Ascending aorta (tissue), 2 donors: ENCODE measurements around the gene NUAK1. TPM values are rescaled to one million over a fixed set of nuclear protein-coding genes. Genes with fewer than 3 reads are reported as not detected.

Experiments used
- DNase-seq, 2 donors: peaks; one replicate each; pipeline ENCODE4 v3.0.0-alpha.2; 2019; ENCODE audit warnings: low spot score in 2 of 2
- H3K27ac ChIP-seq, 2 donors: fragments of 200-600 bp; sonication (generic); one replicate each; pipeline ENCODE4 v1.5.1; 2016 to 2017; ENCODE audit warnings: mild to moderate bottlenecking in 1 of 2
- H3K27me3 ChIP-seq: fragments of 200-600 bp; sonication (generic); one replicate; pipeline ENCODE4 v1.5.1; 2017
- H3K36me3 ChIP-seq, 2 donors: fragments of 200-600 bp; sonication (generic); one replicate each; pipeline ENCODE4 v1.5.1; 2016
- H3K4me1 ChIP-seq, 2 donors: fragments of 200-600 bp; sonication (generic); one replicate each; pipeline ENCODE4 v1.5.1; 2016 to 2017; ENCODE audit warnings: mild to moderate bottlenecking in 1 of 2
- H3K4me3 ChIP-seq, 2 donors: fragments of 200-600 bp; sonication (generic); one replicate each; pipeline ENCODE4 v1.5.1; 2016 to 2017; ENCODE audit warnings: mild to moderate bottlenecking in 1 of 2
- H3K9me3 ChIP-seq, 2 donors: fragments of 200-600 bp; sonication (generic); one replicate each; pipeline ENCODE4 v1.5.1; 2016
- CTCF ChIP-seq, 3 experiments: fragments of 200-600 bp in 2 of 3; fragments of 450-650 bp in 1 of 3; sonication (generic) in 2 of 3; IDR thresholded peaks; one replicate each; pipeline ENCODE4 v1.5.1; 2016 to 2019; ENCODE audit warnings: antibody characterized with exemption in 3 of 3, mild to moderate bottlenecking in 1 of 3, moderate library complexity in 1 of 3
- intact Hi-C: fragments of 100-400 bp; cut with DNase I; formaldehyde crosslinking; loops from one replicate; pipeline ENCODE4 v1.15.1; 2023
- total RNA-seq: library from RNA; depleted of rRNA; stranded (reverse); fragments of >200 nt; gene quantifications from one replicate; pipeline ENCODE4 v1.1.0, GENCODE V29; 2016

The NUAK1 gene
- total RNA-seq, 1 donor from 2014 or later, result 29.7 TPM

- peaks cover 6 to 14% of the 10 kb centered on the region in 2 donors for H3K36me3 ChIP-seq
- H3K9me3 ChIP-seq, result no peaks in the 10 kb centered on the region
- H3K27me3 ChIP-seq, result no peaks in the 10 kb centered on the region
- H3K4me1 ChIP-seq, result peaks cover 8 to 63% of the 10 kb centered on the region in 2 donors
- H3K4me3 ChIP-seq, result no peak overlapping the region
- DNase-seq, result no peak
- no peak for TF ChIP-seq CTCF (IDR thresholded peaks at IDR 0.05)
- intact Hi-C loops, result no loop called here
- H3K27ac ChIP-seq, result peak overlapping the region; percentile 88 to 92
Measured at GRCh38 chr12:106080791-106081170, 58.0 kb downstream of the NUAK1 start.

- peak in 1 of 2 donors; percentile 81 for DNase-seq
- H3K4me1 ChIP-seq, result peaks cover 8 to 67% of the 10 kb centered on the region in 2 donors
Measured at GRCh38 chr12:106080041-106080790, 58.5 kb downstream of the NUAK1 start.

GRCh38 chr12:106079148-106079738 lies 59.5 kb downstream of the NUAK1 start:
- Histone ChIP-seq H3K27ac (peak overlapping the region; percentile 88 to 92), H3K9me3 (no peaks in the 10 kb centered on the region), H3K36me3 (peaks cover 6 to 13% of the 10 kb centered on the region in 2 donors), H3K4me1 (peaks cover 8 to 70% of the 10 kb centered on the region in 2 donors), H3K4me3 (no peak overlapping the region), H3K27me3 (no peaks in the 10 kb centered on the region)
- no peak for TF ChIP-seq CTCF (IDR thresholded peaks at IDR 0.05)
- intact Hi-C loops, result loop anchor here (5.0 kb wide), 2 partner anchors 58 to 112 kb away; partner anchors contain the start of gene NUAK1
- DNase-seq, result peak in 1 of 2 donors; percentile 43

More at GRCh38 chr12:106080041-106080790, 58.5 kb downstream of the NUAK1 start:
- Histone ChIP-seq H3K27ac (peak overlapping the region; percentile 88 to 92), H3K4me3 (no peak overlapping the region), H3K9me3 (no peaks in the 10 kb centered on the region), H3K27me3 (no peaks in the 10 kb centered on the region), H3K36me3 (peaks cover 6 to 13% of the 10 kb centered on the region in 2 donors)
- intact Hi-C loops, result no loop called here
- no peak for TF ChIP-seq CTCF (IDR thresholded peaks at IDR 0.05)

GRCh38 chr12:106078358-106079010 lies 60.3 kb downstream of the NUAK1 start:
- no peaks in the 10 kb centered on the region for H3K27me3 ChIP-seq
- H3K4me3 ChIP-seq, result no peak overlapping the region
- no peak for TF ChIP-seq CTCF (IDR thresholded peaks at IDR 0.05)
- peak overlapping the region; percentile 88 to 92 for H3K27ac ChIP-seq
- peaks cover 2 to 9% of the 10 kb centered on the region in 2 donors for H3K36me3 ChIP-seq
- peak in 1 of 2 donors; percentile 92 for DNase-seq
- peaks cover 8 to 69% of the 10 kb centered on the region in 2 donors for H3K4me1 ChIP-seq
- intact Hi-C loops, result loop anchor here (5.0 kb wide), 2 partner anchors 59 to 111 kb away; partner anchors contain the start of gene NUAK1
- no peaks in the 10 kb centered on the region for H3K9me3 ChIP-seq

- Histone ChIP-seq H3K9me3 (no peaks in the 10 kb centered on the region), H3K36me3 (peaks cover 10 to 11% of the 10 kb centered on the region in 2 donors), H3K4me1 (peaks cover 6 to 64% of the 10 kb centered on the region in 2 donors), H3K4me3 (no peak overlapping the region), H3K27ac (peak overlapping the region; percentile 59 to 88), H3K27me3 (no peaks in the 10 kb centered on the region)
- intact Hi-C loops, result loop anchor here (5.0 kb wide), 3 partner anchors 53 to 108 kb away; partner anchors contain the start of gene NUAK1
- DNase-seq, result no peak
- no peak for TF ChIP-seq CTCF (IDR thresholded peaks at IDR 0.05)
Measured at GRCh38 chr12:106074706-106075392, 63.9 kb downstream of the NUAK1 start.
